Measurements from ENCODE around the gene NXPE3.

DNA sequence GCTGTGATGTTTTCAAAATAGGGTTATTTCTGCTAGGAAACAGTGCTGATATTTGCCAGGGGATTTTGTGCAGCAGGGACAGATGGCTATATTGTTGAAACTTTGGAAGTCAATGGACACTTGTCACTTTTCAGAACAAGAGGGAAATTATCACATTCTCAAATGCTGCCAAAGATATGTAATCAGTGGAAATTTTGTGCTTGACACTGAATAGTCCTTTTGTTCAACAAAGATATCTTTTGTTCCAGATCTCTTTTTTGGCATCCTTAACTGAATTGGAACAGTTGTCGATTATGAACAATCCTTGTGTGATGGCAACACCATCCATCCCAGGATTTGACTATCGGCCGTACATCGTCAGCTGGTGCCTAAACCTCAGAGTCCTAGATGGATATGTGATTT is 46.8 kb upstream of the NXPE3 start:
- TF ChIP-seq, protein P1, sequence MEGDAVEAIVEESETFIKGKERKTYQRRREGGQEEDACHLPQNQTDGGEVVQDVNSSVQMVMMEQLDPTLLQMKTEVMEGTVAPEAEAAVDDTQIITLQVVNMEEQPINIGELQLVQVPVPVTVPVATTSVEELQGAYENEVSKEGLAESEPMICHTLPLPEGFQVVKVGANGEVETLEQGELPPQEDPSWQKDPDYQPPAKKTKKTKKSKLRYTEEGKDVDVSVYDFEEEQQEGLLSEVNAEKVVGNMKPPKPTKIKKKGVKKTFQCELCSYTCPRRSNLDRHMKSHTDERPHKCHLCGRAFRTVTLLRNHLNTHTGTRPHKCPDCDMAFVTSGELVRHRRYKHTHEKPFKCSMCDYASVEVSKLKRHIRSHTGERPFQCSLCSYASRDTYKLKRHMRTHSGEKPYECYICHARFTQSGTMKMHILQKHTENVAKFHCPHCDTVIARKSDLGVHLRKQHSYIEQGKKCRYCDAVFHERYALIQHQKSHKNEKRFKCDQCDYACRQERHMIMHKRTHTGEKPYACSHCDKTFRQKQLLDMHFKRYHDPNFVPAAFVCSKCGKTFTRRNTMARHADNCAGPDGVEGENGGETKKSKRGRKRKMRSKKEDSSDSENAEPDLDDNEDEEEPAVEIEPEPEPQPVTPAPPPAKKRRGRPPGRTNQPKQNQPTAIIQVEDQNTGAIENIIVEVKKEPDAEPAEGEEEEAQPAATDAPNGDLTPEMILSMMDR (IDR thresholded peaks at IDR 0.05; ENCODE audit: low read length), result no peak
- no peak for TF ChIP-seq EZH2phosphoT487 (IDR thresholded peaks at IDR 0.05; ENCODE audit: low read length)
- TF ChIP-seq EZH2 (optimal IDR thresholded peaks at IDR 0.05; ENCODE audit: low read depth, low read length), result no peak
